DMS114 treated with DMSO at 0.1 percent for 48 hours (cell line): ENCODE measurements around the gene ZNF598.

Experiments
- DNase-seq: peaks from one replicate; lab custom pipeline; 2025; ENCODE audit not compliant: unreplicated experiment; lab: John Stamatoyannopoulos, UW

Gene ZNF598

GRCh38 chr16:2008009-2008526 is 1.6 kb downstream of the ZNF598 start:
- DNase-seq: no peak

GRCh38 chr16:2007081-2007836 is 2.4 kb downstream of the ZNF598 start:
- no peak for DNase-seq

DNA sequence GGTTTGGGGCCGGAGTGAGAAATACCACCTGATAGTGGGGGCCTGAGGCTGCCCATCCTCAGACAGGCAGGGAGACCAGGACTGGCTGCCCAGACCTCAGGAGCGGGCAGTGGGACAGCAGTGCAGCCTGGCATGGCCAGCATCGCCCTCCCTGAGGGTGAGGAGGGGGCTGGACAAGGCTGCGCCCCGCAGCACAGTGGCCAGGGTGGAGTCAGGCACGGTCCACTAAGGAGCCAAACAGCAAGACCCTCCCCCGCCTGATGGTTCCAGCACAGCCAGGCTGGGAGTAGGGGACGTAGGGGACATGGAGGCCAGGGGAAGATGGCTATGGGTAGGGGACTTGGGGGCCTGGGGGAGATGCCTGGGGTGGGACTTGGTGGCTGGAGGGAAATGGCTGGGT is 3.3 kb downstream of the ZNF598 start:
- no peak for DNase-seq

GRCh38 chr16:2005646-2006045 is 4.0 kb downstream of the ZNF598 start:
- DNase-seq: no peak

GRCh38 chr16:2004795-2005517 is 4.7 kb downstream of the ZNF598 start:
- no peak for DNase-seq

DNA sequence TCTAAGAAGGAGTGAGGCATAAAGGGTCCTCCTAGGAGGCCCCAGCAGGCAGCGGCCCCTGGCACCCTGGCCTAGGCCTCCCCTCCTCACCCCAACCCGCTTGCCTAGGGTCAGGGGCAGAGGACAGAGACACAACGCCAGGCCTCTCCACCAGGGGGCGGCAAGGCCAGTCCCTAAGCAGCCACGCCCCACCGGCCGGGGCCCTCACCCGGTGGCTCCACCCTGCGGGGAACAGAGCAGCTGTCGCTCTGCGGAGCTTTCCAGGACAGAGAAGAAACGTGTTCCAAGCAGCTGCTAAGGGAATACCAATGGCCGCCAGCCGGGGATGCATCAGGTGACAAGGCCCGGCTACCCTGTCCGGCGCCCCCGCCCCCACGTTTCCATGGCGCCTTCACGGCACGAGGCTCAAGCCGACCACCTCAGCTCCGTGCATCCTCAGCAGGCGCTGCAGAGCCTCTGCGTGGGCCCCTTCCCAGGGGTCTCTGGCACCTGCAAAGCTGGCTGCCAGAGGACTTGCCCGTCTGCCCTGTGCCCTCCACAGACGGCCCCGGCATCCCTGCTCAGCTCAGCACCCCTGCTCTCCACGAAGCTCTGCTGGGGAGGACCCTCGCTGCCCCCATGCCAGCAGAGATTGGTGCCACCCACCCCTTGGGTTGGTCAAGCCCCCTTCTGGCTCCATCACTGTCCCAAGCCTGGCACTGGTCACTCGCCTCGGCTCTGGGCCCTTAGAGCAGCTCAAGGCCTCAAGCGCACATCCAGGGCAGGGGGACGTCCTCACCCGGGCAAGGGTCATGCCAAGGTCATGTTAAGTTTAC is 5.6 kb downstream of the ZNF598 start:
- DNase-seq: peak; percentile 59

DNA sequence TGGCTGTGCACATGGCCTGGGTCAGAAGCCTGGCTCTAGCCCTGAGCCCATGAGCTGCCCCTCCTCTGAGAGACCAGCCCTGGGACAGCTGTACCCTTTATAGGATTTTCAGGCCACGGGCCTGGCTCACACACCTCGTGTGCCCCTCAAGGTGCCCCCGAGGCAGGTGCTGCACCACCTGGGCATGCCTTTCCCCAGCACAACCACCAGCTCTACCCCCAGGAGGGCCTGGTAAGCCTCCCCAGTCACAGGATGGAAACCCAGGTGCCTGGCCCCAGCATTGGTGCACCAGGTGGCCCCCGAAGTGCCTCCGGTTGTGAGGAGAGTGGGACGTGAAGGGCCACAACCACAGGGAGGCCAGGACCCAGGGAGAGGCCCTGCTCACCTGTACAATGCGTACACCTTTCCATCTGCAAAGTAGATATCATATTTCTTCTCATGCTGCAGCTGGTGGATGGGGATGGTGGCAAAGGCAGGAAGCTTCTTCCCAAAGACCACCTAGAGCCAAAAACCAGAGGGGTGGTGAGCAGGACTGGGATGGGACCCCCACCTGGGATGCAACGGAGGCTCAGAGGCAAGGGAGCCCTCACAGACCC is 6.3 kb downstream of the ZNF598 start:
- DNase-seq: no peak

GRCh38 chr16:2002406-2003230 is 7.0 kb downstream of the ZNF598 start:
- DNase-seq: no peak

DNA sequence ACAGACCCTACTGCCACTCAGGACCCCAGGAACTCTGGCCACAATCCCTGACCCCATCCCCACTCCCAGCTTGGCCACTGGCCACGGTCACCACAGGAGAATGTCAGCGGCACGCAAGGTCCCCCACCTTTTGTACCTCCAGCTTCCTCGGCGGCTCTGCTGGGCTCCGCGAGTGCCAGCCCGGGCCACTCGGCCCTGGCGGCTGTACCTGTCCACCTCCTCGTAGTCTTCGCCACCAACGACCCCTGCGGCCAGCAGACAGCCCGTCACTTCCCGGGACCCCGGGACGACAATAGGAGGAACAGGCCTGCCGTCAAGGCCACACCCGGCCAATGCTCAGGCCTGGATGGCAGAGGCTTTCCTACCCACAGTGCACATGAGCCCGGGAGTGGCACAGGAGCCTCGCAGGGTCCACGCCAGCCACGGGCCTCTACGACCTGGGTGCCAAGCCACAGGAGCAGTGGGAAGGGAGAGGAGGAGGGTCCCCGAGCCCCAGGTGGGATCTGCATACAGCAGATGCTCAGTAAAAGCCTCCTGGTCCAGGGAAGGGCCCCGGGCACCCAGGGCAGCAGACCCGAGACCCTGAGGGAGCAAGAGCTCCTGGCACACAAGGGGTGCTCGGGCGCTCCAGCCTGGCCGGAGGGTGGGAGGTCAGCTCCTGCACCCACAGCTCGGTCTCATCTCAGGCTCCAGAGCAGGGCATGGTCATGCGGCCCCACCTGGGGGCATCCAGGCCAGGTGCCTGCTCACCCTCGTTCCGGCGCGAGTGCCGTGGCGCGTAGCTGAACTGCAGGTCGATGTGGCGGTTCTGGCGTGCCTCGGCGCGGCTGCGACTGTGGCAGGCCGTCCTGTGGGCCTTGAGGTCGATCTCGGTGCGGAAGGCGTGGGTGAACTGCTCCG is 7.9 kb downstream of the ZNF598 start:
- DNase-seq: no peak

GRCh38 chr16:2001035-2001434 is 8.6 kb downstream of the ZNF598 start:
- no peak for DNase-seq

DNA sequence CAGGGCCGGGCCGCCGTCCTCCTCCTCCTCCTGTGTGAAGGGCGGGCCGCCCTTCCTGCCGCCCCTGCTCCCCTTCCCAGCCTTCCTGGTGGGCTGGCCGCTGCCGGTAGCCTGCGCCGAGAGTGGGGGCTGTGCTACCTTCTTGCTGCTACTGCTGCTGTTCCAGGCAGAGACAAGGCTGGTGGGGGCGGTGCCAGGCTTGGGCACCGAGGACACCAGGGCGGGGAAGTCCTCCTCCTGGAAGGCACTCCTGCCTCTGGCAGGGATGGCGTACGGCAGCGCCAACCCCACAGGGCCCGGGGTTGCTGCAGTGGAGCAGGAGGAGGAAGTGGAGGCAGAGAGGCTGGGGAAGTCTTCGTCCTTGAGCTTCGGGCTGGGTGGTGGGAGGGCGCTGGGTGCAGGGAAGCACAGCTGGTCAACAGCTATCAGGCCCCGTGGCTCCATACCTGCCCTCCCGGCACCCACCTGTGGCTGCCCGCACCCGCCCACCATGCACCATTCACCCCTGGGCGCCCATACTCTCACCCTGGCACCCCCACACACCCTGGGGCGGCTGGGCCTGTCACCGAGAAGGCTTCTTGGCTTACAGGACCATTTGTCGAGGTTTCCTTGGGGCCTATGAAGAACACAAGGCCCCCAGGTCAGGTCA is 9.6 kb downstream of the ZNF598 start:
- no peak for DNase-seq

GRCh38 chr16:1998852-1999801 is 10.5 kb downstream of the ZNF598 start:
- no peak for DNase-seq

- DNase-seq: no peak
Observed at GRCh38 chr16:1998360-1998835, 11.2 kb downstream of the ZNF598 start.

DNA sequence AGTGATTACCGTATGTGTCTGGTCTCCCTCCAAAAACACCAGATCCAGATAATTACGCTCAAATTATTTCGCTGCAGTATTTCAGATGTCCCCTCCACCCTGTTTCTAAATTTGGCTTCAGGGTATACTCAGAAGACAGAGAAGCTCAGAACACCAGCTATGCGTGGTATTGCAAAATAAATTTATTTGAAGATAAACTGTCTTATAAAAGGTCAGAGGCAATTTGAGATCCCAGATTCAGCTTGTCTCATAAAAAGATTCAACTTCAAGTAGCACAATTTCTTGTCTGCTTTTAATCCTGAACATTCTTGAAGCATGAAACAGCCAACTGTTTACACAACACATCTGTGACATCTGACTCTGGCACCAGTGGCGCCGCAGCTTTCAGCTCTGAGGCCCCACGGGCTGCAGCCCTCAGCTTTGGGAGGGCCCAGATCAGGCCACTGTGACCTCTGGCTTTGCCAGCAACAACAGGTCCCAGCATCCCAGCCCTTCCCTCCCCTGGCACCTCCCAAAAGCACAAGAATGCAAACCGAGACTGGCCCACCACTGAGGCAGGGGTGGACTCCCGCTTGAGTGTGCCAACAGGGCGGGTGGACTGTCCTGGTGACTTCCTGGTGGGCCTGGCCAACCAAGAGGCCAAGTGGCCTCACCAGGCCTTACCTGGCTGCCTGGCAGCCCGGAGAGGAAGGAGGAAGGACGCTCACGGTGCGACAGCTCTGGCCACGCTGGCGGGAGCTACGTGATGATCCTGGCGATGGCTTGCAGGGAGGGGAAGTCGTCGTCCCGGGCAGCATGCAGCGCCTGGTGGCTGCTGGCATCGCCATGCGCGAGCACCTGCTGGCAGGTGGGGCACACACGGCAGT is 11.9 kb downstream of the ZNF598 start:
- no peak for DNase-seq

GRCh38 chr16:1993731-1994131 is 15.9 kb downstream of the ZNF598 start:
- no peak for DNase-seq

DNA sequence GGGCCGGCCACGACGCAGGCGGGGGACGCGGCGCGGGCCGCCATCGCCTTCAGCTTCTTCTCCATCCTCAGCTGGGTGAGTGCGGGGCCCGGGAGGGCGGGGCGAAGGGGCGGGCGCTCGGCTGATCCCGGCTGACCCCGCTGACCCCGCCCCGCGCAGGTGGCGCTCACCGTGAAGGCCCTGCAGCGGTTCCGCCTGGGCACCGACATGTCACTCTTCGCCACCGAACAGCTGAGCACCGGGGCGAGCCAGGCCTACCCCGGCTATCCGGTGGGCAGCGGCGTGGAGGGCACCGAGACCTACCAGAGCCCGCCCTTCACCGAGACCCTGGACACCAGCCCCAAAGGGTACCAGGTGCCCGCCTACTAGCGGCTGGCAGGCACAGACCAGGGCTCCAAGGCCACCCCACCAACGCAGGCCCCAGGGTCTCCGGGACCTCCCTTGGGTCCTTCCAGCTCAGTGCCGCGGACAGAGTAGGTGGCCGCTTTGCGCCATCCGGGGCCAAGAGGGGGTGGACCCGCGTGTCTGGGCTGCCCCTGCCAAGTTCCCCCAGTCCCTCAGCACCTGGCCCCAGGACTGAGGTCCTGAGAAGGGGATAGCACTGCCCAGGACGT is 16.8 kb downstream of the ZNF598 start:
- DNase-seq: no peak
